Heart left ventricle (tissue), 13 donors: ENCODE data around the gene CHST11.

Experiments used
- POLR2A ChIP-seq, 2 donors: fragments of 450-650 bp; IDR thresholded peaks; one replicate each; pipeline ENCODE4 v1.6.1; 2017; ENCODE audit warnings: antibody characterized with exemption in 2 of 2, mild to moderate bottlenecking in 2 of 2, moderate library complexity in 2 of 2
- TF ChIP-seq, protein P1 (sequence below), 12 donors: fragments of 200-600 bp; sonication (generic) in 4 of 12; IDR thresholded peaks; one replicate each; pipeline versions ENCODE4 v1.5.0 to v1.8.0; 2018 to 2022; ENCODE audit warnings: antibody characterized with exemption in 12 of 12, mild to moderate bottlenecking in 5 of 12
- donor health status: ischemic (EF 13 %, LVEDD 7.1; RV severe dilation, severe dysfunction).
- donor health status: DM: no; HTN: yes; CAD: no.
- donor health status: DM: no; HTN: no; CAD: no.
- donor health status: ischemic (EF 25% LVEDD 6.9; RV normal size, moderate dysfunction).
- donor health status: ischemic (EF 25% LVEDD 5.7; RV mildly dilated, moderate dysfunction).
- donor health status: ischemic (EF 35%, LVEDD 5.7; RV mildly dilated, moderate dysfunction).
- donor health status: nonischemic (EF 11% LVEDD 7.7; RV severe dilation, severe dysfunction).
- donor health status: DM: yes; HTN: yes; CAD: no.
- donor health status: PGD.
- donor health status: ischemic (EF 29% LVEDD 5.4; RV normal size, mild dysfunction).
- donor health status: nonischemic (EF 23%, LVEDD 6.1; RV moderate dilation, normal function).

DNA sequence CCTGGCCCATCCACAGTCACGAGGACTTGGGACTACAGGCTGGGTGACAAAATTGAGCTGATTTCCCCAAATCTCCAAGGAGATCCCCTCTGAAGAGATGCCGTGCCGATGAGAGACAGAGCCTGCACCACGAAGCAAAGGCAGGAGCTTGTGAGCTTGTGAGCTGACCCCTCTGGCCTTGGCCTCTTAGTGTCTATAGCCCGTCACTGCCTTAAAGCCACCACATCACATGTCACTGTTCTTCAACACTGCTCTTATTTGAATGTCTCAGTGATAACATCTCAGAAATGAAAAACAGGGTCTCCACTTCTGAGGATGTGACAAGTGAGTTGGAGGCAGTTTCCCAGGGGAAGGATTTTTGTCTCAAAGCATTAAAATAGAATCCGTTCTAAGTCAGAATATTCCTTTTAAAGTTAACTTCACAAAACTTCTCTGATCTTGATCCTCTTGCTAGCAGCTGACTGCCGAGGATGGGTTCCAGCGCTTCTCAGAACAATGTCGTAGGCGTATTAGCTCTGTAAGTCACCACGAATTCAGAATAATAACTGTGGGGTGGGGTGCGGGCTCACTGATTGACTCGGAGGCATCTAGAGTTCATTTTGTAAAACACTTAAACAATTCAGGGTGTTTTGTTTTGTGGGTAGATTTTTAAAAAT, 37.5 kb downstream of the CHST11 start:
- TF ChIP-seq, protein P1, sequence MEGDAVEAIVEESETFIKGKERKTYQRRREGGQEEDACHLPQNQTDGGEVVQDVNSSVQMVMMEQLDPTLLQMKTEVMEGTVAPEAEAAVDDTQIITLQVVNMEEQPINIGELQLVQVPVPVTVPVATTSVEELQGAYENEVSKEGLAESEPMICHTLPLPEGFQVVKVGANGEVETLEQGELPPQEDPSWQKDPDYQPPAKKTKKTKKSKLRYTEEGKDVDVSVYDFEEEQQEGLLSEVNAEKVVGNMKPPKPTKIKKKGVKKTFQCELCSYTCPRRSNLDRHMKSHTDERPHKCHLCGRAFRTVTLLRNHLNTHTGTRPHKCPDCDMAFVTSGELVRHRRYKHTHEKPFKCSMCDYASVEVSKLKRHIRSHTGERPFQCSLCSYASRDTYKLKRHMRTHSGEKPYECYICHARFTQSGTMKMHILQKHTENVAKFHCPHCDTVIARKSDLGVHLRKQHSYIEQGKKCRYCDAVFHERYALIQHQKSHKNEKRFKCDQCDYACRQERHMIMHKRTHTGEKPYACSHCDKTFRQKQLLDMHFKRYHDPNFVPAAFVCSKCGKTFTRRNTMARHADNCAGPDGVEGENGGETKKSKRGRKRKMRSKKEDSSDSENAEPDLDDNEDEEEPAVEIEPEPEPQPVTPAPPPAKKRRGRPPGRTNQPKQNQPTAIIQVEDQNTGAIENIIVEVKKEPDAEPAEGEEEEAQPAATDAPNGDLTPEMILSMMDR (IDR thresholded peaks at IDR 0.05): no peak
- no peak for TF ChIP-seq POLR2A (IDR thresholded peaks at IDR 0.05)
